K562 treated with DMSO at 1 percent for 24 hours (cell line): ENCODE data around the gene TRIM40. TPM values are rescaled to one million over a fixed set of nuclear protein-coding genes. Genes with fewer than 3 reads are reported as not detected.

ENCODE experiments used
- total RNA-seq: library from RNA; unstranded; fragments of 300-600 nt; gene quantifications from 2 replicates; pipeline ENCODE4 v1.2.3, GENCODE V29; 2022; ENCODE audit warnings: low read depth; ENCODE audit not compliant: insufficient read depth

Gene TRIM40
- not detected in 2 replicates for total RNA-seq

DNA sequence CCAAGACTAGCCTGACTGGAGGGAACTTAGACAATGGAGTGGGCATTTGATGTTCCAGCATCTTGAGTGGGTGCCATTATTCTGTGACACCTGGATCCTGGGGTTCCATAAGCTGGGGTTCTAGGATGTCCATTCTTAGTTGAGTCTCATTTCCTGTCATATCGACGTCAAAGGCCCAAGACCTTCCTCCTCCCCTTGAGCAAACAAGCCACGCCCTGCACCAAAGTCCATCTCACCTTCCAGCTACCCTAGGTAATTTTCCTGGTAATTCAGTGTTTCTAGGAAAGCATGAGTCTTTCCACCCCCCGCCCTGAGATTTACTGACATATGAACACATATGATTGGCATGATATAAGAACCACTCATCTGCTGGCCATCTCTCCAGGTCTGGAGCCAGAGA lies at the start of gene TRIM40:
Gene TRIM40 (plus strand): TSS at position 384 of the 400 bp plus-strand sequence. CDS start 897 bp downstream, outside the sequence.

DNA sequence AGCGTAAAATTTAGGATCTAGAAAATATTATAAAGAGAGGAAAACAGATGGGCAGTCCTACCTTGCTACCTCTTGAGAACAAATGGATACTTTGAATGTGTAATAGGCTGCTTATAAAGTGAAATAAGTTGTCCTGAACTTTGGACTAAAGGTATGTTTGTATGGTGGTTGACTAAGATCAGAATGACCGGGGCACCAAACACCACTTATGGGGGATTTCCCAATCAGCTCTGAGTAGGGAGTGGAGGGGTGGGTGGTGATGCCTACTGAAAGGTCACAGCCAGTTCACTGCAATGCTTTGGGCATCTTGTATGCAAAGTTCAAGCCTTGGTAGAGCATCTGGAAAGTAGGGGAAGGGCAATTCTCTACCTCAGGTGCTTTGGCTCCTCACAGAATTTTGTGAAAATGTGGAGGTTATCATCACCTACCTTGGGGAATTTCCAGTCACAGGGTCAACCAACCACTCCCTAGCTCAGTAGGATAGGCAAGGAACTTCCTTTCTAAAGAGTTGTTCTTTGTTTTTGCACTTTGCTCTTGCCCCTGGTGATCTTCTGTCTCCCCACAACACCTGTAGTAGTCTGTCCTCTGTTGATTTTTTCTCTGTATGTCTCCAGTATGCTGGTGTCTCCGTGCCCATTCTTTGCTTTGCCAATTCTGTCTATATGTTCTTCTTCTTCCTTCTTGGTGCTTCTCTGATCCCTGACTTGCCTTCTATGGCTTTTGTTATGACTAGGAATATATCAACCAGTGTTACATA lies 22.8 kb upstream of the TRIM40 start, which contains the start of gene TRIM31:
Gene TRIM31 (minus strand): TSS at position 88 of the 757 bp plus-strand sequence. CDS start 285 bp downstream, outside the sequence.

GRCh38 chr6:30160785-30161531 lies 25.0 kb downstream of the TRIM40 start, which contains the start of gene TRIM10:
Gene TRIM10 (minus strand): TSS chr6:30161211. CDS start chr6:30160858, 353 bp downstream.

GRCh38 chr6:30163090-30163917 lies 27.4 kb downstream of the TRIM40 start, which contains the start of gene TRIM15:
Gene TRIM15 (plus strand): TSS chr6:30163546. CDS start chr6:30163685, 139 bp downstream.

Other genes with a start within 250 kb of the TRIM40 start
- 0.29 TPM in 1 of 2 replicates, not detected in the other for gene HLA-A, start 193.6 kb upstream of the TRIM40 start, total RNA-seq
- 75.5 and 77.3 TPM in 2 replicates for gene POLR1H, start 74.9 kb upstream of the TRIM40 start, total RNA-seq
- 52.1 and 57.9 TPM in 2 replicates for gene PPP1R11, start 68.9 kb upstream of the TRIM40 start, total RNA-seq
- gene RNF39, start 60.4 kb upstream of the TRIM40 start, total RNA-seq = 4.1 TPM in 2 replicates
- not detected in 2 replicates for gene TRIM31, start 23.1 kb upstream of the TRIM40 start, total RNA-seq
- gene TRIM10, start 25.1 kb downstream of the TRIM40 start, total RNA-seq = 0.39 TPM in 1 of 2 replicates, not detected in the other
- gene TRIM15, start 27.4 kb downstream of the TRIM40 start, total RNA-seq = 0.38 TPM in 2 replicates
- gene TRIM26, start 77.3 kb downstream of the TRIM40 start, total RNA-seq = 13.6 and 14.5 TPM in 2 replicates
- gene TRIM39, start 190.8 kb downstream of the TRIM40 start, total RNA-seq = 12.0 and 12.8 TPM in 2 replicates
- gene RPP21, start 209.0 kb downstream of the TRIM40 start, total RNA-seq = 245 and 290 TPM in 2 replicates